NK-92 (cell line): Measurements from ENCODE around the gene SMIM5.

Source experiments
- DNase-seq: peaks from one replicate; lab custom pipeline; 2025; ENCODE audit not compliant: unreplicated experiment; lab: John Stamatoyannopoulos, UW

The SMIM5 gene

GRCh38 chr17:75602644-75603043, 30.6 kb upstream of the SMIM5 start:
- no peak for DNase-seq

GRCh38 chr17:75603123-75603522, 30.1 kb upstream of the SMIM5 start:
- DNase-seq: no peak

- DNase-seq: no peak
These were observed 29.1 kb upstream of the SMIM5 start for GRCh38 chr17:75604034-75604695.

GRCh38 chr17:75605790-75606189, 27.4 kb upstream of the SMIM5 start:
- DNase-seq: no peak

- DNase-seq: no peak
These were observed 26.1 kb upstream of the SMIM5 start for GRCh38 chr17:75607086-75607485.

GRCh38 chr17:75610103-75610984, 22.9 kb upstream of the SMIM5 start:
- DNase-seq: no peak

GRCh38 chr17:75611851-75612429, 21.3 kb upstream of the SMIM5 start:
- no peak for DNase-seq

GRCh38 chr17:75612906-75613626, 20.2 kb upstream of the SMIM5 start:
- no peak for DNase-seq

GRCh38 chr17:75614006-75614405, 19.2 kb upstream of the SMIM5 start:
- no peak for DNase-seq

- DNase-seq: no peak
These were observed 18.5 kb upstream of the SMIM5 start for GRCh38 chr17:75614556-75615270.

GRCh38 chr17:75615301-75615700, 17.9 kb upstream of the SMIM5 start:
- DNase-seq: no peak

GRCh38 chr17:75616521-75617122, 16.6 kb upstream of the SMIM5 start:
- no peak for DNase-seq

GRCh38 chr17:75617218-75617617, 16.0 kb upstream of the SMIM5 start:
- DNase-seq: no peak

GRCh38 chr17:75617675-75618074, 15.6 kb upstream of the SMIM5 start:
- no peak for DNase-seq

GRCh38 chr17:75619506-75620431, 13.5 kb upstream of the SMIM5 start:
- no peak for DNase-seq

- DNase-seq: no peak
These were observed 11.7 kb upstream of the SMIM5 start for GRCh38 chr17:75621489-75621888.

GRCh38 chr17:75622076-75622475, 11.2 kb upstream of the SMIM5 start:
- no peak for DNase-seq

- DNase-seq: no peak
These were observed 10.4 kb upstream of the SMIM5 start for GRCh38 chr17:75622771-75623273.

GRCh38 chr17:75623386-75623785, 9.8 kb upstream of the SMIM5 start:
- DNase-seq: no peak
